GM18508 (cell line): Measurements from ENCODE around the gene BCL2L13.
"Not testable (repeated sequence)": the region's sequence is repeated elsewhere in the genome, so short reads cannot be mapped to it uniquely, and the experiment has no call there.

ENCODE experiments used
- ATAC-seq: cut with Tn5 transposase; IDR thresholded peaks from one replicate; pipeline ENCODE4 v1.9.1; 2021; ENCODE audit warnings: moderate number of reproducible peaks; ENCODE audit not compliant: insufficient read depth, unreplicated experiment

The BCL2L13 gene

DNA sequence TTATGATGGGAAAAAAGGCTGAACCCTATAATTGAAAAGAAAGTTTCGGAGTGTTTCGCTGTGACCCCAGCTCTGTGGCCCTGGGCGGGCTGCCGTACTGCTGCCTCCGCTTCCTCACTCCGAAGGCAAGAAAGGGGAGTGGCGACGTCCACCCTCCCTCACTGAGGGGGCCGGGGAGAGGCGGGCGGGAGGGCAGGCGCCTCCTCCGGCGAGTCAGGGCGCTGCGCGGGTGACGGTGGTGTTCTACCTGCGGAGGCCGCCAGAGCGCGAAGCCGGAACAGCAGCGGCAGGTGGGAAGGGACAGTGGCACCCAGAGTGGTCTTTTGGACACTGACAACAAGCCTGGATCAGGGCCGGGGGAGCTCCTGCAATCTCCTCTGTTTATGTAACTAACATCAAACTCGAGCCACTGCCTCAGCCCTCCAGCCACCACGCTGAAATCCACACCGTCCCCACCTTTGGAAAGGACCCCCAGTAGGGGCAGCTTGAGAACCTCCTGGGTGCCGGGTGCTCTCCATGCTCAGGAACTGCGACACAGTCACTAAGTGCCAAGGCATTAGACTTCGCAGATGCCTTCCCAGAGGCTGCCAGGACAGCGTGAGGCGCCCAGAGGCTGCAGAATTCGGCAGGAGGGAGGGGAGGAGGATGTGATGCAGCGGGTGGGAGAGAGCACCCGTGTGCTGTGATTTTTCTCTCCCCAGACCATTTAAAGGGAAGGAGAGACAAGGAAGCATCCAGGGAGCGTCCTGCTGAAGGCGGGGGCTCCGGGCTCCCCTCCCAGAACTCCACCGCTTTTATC, 110.2 kb downstream of the BCL2L13 start:
- ATAC-seq = no peak

DNA sequence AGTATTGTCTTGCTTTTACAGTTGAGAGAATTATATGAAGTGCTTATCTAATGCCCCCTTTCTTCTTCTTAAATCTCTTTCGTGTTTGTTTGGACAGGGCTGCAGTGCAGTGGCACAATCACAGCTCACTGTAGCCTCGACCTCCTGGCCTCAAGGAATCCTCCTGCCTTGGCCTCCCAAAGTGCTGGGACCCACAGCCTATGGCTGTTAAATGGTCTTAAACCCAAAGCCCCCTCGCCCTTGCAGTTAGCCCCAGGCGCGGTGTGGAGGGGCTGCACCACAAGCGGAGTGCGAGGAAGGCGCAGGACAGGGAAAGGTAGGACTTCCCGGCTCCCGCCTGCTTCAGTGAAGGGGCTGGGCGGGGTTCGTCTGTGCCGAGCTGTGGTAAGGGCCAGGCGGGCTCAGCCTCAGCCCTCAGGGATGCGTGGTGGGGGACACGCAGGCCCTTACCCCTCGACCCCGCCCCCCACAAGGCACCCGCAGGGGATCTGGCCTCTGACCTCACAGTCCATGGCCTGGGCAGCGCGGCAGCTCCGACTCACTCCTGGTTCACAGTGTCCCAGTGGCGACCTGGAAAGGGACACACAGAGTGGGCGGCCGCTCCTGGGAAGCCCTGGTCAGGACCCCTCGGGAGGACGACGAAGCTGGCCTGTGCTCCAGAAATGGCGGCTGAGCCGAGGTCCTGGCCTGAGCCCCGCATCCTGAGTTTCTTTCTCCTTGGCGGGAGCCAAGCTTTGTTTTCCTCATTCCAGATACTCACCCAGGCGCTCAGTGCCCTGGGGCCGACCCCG, 111.2 kb downstream of the BCL2L13 start:
- no peak for ATAC-seq

DNA sequence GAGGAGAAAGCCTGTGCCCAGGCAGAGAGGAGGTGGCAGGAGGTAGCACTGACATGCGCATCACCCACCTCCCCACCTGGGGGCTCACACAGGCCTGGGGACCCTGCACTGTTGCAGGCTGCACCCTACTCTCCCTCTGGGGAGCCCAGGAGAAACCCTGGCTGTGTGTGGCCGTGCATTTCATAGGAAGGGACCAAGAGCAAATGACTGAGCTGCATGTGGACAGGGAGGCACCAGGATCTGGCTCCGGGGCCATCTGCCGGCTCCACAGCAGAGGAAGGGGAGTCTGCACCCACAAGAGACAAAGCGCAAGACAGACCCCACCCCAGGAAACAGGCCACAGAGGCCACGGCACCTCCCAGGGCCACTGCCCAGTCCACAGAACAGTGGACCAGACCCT, 113.0 kb downstream of the BCL2L13 start:
- ATAC-seq = no peak

DNA sequence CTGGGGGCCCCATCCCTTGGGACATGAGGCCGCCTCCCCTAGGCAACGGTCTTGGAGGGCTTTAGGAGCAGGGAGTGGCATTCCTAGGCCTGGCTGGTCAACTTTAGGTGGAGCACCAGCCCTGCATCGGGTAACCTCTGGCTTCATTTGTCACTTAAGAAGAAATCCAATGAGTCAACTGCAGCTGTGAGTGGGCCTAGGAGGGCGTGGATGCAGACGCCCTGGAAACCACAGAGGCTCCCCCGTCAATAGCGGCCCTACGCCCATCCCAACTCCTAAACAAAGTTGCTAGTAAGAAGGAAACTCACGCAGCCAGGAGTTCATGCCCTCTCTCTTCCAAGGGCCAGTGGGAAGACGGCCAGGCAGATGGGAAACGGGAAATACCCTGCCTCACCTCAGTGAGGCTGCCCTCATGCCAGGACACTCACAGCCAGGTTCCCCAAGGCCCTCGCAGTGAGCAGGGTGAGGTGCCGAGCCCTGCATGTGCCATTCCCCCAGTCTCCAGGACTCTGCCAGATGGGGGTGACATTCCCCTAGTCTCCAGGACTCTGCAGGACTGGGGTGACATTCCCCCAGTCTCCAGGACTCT, 114.9 kb downstream of the BCL2L13 start:
- no peak for ATAC-seq

DNA sequence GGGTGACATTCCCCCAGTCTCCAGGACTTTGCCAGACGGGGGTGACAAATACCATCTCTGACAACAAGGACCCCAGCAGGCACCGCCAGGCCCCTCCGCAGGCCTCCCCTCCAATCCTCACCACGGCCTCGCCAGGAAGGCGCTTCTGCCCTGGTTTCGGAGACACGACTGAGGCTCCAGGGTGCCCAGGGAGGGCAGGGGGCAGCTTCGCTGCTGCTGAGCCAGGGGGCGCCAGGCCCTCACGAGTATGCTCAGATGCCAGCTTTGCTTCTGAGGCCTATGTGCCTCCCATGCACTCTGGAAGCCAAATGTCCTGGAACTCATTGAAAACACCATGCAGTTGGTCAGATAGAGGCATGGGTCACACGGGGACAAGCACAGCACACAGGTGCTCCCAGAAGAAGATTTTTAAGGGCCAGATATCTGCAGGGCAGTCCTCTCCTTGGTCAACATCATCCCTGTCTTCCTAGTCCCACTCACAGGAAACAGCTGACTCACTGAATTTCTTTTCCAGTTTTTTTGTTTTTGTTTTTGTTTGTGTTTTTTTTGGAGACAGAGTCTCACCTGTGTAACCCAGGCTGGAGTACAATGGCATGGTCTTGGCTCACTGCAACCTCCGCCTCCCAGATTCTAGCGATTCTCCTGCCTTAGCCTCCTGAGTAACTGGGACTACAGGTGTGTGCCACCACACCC, 115.8 kb downstream of the BCL2L13 start:
- ATAC-seq = no peak

DNA sequence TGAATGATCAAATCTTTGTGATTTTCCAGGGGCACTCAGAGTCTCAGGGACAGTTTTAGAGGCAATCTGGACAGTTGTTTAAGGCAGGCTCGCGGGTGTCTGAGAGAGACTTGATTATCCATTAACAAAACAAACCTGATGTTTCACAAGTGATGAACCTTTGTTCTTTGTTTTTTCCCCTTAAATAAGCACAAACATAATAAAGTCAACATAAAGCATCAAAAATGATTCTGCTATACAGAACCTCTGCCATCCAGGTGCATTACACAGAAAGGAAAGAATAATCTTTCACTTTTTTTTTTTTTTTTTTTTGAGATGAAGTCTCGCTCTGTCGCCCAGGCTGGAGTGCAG, 122.6 kb downstream of the BCL2L13 start:
- ATAC-seq = no peak

DNA sequence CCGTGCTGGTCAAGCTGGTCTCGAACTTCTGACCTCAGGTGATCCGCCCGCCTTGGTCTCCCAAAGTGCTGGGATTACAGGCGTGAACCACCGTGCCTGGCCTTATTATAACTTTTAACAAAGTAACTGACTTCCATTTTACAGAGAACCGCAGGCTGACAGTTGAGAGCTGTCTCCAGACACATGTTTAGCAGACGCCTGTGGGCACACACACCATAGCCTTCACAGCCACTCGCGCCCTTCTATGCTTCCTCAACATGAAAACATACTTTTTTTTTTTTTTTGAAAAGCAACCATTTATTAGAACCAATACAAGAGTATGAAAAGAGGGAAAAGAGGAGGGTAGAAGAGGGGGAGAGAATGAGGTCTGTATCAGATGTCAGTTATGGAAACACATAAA, 124.9 kb downstream of the BCL2L13 start:
- not testable (repeated sequence) for ATAC-seq

DNA sequence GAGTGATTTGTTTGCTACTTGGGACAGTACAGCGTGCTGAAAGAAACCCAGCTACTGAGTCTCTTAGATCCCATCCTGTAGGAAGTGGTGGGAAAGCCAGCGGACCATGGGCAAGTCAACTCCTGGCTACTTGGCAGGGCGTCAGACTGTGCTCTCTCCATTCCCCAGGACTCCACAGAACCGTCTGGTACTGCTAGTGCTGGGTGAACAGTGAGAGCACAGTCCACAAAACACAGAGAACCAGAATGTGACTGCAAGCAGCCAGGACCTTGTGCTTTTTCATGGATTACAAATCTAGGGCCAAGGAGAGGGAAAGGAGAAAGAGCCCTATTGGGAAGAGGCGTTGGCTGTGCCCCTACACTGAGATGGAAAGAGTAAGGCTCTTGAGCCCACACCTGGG, 125.5 kb downstream of the BCL2L13 start:
- no peak for ATAC-seq

DNA sequence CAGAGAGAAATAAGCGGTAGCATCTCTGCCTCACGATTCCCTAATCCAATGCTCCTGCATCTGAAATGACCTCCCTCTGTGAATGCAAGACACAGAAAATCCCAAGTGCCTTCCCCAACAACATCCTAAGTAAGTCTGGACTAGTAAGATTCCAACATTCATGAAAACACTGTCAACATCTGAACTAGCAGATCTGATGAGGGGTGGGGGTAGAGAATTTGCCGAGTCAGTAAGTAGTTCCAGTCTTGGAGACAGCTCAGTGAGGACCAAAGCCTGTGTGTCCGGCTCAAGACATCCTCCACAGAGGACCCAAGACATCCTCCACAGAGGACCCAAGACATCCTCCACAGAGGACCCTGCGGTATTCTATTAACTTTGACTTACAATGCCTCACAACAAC, 126.3 kb downstream of the BCL2L13 start:
- ATAC-seq = not testable (repeated sequence)

DNA sequence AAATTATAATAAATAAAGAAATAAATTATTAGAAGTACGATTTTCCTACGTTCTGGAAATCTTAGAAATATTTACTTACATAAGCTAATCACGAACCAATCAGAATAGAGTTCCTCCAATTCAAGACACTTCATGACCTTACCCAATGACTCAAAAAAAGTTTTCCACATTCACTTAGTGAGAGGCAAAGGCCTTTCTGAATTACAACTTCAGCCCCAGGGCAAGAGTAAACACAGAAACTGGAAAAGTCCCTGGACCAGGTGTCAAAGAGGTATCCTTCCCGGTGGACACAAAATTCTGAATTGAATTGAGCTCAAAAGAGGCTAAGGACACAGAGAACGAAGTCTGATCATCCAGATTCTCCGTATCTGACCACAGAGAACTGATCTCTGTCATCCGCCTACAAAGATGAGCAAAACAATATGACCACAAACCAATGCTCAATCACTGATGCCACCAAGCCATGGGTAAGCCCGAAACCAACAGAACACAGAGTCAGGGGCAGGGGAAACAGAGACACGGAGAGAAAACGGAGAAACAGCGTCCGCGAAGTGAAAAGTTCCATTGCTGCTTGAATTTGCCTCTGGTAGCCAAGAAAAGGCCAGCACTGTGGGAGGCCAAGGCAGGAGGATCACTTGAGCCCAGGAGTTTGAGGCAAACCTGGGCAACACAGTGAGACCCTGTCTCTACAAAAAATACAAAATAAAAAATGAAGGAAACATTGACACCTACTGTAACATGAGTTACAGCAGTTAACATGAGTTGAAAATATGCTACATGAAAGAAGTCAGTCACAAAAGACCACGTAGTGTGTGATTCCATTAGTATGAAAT, 128.9 kb downstream of the BCL2L13 start:
- peak; percentile 51 for ATAC-seq

DNA sequence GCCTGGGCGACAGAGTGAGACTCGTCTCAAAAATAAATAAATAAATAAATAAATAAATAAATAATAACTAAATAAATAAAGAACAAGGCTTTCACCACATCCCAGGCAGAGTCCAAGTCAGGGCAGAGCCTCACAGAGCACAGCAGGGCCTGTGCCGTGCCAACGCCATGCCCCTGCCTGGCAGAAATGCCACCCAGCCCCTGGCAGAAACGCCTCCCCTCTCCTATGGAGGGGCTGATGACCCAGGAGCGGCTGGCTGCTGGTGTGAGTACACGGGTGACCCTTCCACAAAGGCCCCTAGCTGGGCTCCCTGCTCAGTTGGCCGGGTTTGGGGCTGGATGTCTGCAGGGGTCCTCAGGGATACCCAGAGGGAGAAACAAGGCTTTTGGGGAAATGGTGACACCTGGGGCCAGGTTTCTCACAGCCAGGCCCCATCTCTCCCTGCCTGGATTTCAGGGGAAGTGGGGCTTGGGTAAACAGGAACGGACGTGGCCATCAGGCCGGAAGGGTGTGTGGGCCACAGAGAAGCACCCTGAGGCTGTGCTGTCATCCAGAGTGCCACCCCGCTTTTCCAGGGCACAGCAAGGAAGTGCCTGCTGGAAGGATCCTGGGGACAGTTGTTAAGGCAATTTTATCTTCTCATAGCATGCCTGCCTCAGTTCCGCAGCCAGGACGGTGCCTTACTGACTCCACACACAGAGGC, 130.6 kb downstream of the BCL2L13 start:
- ATAC-seq = no peak

DNA sequence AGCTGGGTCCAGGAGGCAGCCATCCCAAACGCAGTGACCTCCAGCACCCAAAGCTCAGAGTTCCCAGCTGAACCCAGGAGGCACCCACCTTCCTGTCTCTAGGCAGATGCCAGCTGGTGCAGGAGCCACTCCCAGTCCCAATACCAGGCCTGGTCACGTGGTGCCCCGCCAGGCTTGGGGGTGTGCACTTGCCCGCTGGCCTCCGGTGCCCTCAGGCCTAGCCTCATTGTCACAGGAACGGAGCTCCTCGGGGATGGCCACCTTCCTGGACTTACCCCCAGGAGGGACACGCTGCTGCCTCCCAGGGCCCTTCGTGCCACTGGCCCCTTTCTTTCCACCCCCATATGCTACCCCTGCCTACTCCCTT, 131.1 kb downstream of the BCL2L13 start:
- no peak for ATAC-seq

DNA sequence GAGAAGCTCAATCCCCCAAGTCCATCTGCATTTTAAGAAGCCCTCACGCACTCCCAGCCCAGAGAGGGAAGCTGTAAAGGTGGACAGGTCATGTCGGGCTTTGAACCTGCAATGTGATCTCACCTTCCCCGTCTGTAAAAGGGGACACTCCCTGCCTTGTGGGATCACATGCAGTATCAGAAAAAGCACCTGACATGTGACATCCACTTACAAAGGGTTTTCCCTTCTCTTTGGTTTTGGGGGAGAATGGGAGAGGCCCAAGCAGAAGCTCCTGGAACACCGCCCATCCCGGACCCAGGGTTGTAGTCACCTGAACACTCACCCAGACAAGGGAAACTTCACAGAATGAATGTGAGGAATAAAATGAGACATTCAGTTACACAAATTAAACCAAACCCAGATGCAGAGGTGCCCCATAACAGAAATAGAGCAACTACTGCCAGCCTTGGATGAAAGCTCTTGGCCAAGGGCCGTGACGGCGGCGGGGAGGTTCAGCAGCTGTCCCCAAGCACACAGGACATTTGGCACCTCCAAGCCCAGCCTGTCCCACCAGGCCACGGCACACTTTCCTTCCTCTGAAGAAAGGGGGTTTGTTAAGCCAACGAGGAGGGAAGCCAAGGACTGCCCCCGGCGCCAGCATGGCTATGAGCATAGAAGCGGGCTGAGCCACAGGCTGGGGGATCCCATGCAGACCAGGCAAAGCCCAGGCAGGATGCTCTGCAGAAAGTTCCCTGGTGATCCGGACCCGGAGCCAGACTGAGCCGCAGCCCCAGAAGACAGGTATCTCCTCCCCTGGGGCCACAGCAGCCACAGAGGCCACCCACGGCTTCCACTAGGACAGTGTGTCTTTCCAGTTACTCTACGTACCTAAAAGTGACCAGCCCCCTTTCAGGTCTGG, 131.9 kb downstream of the BCL2L13 start:
- ATAC-seq = no peak

DNA sequence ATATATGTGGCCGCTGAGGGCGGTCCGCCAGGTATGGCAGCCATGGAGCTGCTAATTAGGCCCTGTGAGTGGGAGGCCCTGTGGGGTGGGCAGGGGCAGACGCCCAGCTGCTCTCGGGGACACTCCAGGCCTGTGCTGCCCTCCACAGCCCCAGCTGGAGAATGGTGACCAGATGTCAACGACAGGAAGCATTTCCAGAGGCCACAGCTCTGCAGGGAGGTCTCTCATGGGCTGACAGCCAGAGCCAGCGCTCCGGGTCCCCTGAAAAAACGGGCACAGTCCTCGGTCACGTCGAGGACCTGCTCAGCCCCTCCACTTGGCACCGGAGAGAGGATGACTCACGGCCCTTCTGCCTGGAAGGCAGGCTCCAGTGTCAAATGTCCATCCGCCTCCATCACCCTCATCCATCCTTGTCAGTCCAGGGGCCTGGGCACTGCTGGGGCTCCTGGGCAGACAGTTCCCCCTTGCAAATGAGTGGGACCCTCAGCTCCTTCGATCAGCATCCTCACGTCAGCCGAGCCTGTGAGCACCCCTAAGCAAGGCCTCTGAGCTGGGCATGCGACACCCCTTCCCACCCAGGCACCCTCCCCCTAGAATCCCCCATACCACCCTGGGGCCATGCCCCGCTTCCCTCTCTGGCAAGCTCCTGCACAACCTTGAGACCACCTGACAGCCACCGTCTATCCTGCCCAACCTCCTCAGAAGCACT, 133.8 kb downstream of the BCL2L13 start:
- ATAC-seq = no peak

DNA sequence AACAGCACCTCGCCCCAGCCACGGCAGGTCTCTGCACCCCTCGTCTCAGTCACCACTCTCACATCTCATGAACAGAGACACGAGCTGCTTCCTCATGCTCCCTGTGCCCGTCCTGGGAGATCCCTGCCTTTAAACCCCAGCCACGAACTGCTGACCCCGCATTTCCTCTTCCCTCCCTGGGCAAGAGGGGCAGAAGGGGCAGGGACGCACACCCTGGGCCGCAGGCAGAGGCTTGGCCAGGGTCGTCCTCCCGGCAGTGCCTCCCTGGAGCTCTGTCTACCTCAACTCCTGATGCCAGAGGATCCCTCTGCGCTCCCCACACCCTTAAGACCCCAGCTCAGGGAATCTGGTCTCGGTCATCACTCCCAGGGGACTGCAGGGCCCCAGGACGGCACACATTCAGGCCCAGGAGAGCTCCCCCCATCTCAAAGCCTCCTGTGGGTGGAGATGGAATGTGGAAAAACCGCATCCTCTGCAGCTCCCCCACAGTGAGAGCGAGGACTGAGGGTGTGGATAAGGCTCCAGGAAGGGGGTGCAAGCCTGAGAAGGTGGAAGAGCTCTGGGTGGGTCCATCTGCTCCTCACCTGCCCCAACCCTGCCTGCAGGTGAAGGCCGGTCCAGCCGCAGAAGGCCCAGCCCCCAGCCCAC, 134.5 kb downstream of the BCL2L13 start:
- no peak for ATAC-seq

DNA sequence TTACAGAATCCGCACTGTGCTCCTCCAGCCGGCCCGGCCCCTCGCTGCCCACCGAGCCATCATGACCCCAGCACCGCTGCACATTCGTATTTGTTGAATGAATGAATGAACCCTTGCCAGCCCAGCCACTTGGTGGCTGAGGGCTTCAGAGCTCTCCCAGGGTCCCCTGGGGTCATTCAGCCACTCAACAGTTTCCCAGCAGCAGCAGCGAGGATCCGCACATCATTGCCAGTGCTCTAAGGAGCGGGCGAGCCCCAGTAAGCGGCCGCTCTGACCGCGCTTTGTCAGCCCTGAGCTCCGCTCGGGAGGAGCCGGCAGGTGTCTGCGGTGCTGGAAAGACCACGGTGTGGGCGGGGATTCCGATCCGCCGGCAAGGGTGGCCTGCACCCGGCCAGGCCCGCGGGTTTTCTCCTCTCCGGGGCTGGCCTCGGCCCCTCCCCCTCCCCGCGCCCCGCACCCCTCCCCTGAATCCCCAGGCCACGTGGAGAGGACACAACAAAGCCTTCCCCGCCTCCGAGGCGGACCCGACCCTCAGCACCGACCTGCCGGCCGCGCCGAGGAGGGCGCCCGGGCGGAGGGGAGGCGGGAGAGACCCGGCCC, 135.1 kb downstream of the BCL2L13 start:
- ATAC-seq = no peak
